Measurements from ENCODE around the gene COX19. TPM values are rescaled to one million over a fixed set of nuclear protein-coding genes. Genes with fewer than 3 reads are reported as not detected.

COX19 gene
- total and polyA plus RNA-seq, 2 donors (not counting 1 experiment from before 2014, with no cell fraction given): 4.3 to 11.7 TPM

DNA sequence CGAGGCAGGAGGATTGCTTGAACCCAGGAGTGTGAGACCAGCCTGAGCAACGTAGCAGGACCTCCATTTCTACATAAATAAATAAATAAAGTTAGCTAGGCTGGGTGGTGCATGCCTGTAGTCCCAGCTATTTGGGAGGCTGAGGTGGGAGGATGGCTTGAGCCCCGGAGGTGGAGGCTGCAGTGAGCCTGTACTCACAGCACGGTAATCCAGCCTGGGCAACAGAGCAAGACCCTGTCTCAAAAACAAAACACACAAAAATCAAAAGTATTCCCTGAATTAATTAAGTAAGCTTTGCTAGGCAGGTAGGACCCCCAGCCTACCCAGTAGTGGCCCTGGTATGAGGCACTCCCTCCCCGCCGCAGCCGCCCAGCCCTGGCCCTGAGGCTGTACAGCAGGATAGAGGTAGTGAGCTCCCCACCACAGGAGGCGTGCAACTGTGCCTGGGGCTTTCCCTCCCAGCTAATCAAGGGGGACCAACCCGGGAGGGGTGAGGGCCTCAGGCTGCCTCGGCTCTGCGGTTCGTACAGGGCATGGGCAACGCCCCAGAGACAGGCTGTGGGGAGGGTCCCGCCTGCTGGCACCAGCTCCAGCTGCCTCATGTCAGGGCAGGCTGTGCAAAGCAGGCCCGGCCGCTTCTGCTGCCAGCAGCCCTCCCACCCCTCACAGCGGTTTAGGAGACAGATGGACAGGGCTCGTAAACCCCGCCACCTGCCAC is 6.6 kb upstream of the COX19 start:
- TF ChIP-seq, protein P1, sequence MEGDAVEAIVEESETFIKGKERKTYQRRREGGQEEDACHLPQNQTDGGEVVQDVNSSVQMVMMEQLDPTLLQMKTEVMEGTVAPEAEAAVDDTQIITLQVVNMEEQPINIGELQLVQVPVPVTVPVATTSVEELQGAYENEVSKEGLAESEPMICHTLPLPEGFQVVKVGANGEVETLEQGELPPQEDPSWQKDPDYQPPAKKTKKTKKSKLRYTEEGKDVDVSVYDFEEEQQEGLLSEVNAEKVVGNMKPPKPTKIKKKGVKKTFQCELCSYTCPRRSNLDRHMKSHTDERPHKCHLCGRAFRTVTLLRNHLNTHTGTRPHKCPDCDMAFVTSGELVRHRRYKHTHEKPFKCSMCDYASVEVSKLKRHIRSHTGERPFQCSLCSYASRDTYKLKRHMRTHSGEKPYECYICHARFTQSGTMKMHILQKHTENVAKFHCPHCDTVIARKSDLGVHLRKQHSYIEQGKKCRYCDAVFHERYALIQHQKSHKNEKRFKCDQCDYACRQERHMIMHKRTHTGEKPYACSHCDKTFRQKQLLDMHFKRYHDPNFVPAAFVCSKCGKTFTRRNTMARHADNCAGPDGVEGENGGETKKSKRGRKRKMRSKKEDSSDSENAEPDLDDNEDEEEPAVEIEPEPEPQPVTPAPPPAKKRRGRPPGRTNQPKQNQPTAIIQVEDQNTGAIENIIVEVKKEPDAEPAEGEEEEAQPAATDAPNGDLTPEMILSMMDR (conservative IDR thresholded peaks at IDR 0.05 in 1 of 2, IDR thresholded peaks at IDR 0.05 in 1 of 2; ENCODE audit: low read depth in 1 of 2, low read length in 2 of 2): no peak
- no peak for TF ChIP-seq EZH2 (IDR thresholded peaks at IDR 0.05; ENCODE audit: low read length, missing control alignments)
- H3K27me3 ChIP-seq (ENCODE audit: control insufficient read depth, insufficient read depth, low read length): no peaks in the 10 kb centered on the region
- peaks cover 3% of the 10 kb centered on the region for H3K4me1 ChIP-seq (ENCODE audit: control insufficient read depth, extremely low read depth, insufficient read depth, low read length)
- H3K4me3 ChIP-seq (replicated peaks in 1 of 4; ENCODE audit: control extremely low read depth in 1 of 4, insufficient read depth in 1 of 4, low read depth in 3 of 4, low read length in 4 of 4): no peak overlapping the region
- H4K20me1 ChIP-seq (ENCODE audit: control insufficient read depth, extremely low read depth, insufficient read depth, low read length): no peaks in the 10 kb centered on the region
- H3K27ac ChIP-seq (ENCODE audit: insufficient read depth, low read length): no peak overlapping the region
- no peaks in the 10 kb centered on the region for H3K36me3 ChIP-seq (ENCODE audit: control insufficient read depth, insufficient read depth, low read length)
- DNase-seq (ENCODE audit: low read depth in 2 of 2): no peak
- no peak overlapping the region for H3K4me2 ChIP-seq (ENCODE audit: extremely low read depth, insufficient read depth, low read length)
- H3K9ac ChIP-seq (ENCODE audit: insufficient read depth, low read length): no peak overlapping the region
- no peaks in the 10 kb centered on the region for H3K9me3 ChIP-seq (ENCODE audit: control insufficient read depth, insufficient read depth, low read depth, low read length)
- no peak overlapping the region for H2AFZ ChIP-seq (ENCODE audit: low read length)
- no peaks in the 10 kb centered on the region for H3K79me2 ChIP-seq (ENCODE audit: control insufficient read depth, insufficient read depth, low read length)

DNA sequence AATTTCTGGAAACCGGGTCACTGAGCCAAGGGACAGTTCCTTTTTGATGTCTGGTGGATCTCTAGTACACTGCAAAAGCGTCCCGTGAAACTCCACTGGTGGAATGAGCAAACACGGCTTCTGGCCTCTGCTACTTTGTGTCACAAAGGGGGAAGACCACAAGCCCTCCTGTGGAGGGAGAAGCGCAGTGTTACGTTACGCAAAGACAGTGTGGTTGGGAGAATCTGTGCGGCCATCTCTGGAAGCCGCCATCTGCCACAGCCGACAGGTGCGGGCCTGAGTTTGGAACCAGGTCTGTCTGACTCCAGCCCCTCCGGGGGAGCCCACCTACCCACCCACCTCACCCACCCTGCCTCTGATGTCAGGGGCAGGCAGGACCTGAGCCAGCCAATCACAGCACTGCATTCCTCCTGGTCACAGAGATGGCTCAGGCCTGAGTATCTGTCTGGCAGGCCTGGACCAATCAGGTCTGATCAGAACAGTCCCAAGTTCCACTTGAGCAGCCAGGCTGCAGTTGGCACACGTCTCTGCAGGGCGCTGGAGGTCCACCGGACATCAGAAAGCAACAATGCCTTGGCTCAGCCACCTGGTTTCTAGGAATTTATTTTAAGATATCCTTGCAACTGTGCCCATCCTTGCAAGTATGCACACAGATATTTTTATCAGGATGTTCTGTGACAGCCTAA is 4.7 kb upstream of the COX19 start:
- Histone ChIP-seq H3K79me2 (ENCODE audit: control insufficient read depth, insufficient read depth, low read length) (peaks cover 2% of the 10 kb centered on the region), H3K9me3 (ENCODE audit: control insufficient read depth, insufficient read depth, low read depth, low read length) (no peaks in the 10 kb centered on the region), H3K27me3 (ENCODE audit: control insufficient read depth, insufficient read depth, low read length) (no peaks in the 10 kb centered on the region), H3K4me3 (replicated peaks in 1 of 4; ENCODE audit: control extremely low read depth in 1 of 4, insufficient read depth in 1 of 4, low read depth in 3 of 4, low read length in 4 of 4) (no peak overlapping the region), H2AFZ (ENCODE audit: low read length) (no peak overlapping the region), H3K36me3 (ENCODE audit: control insufficient read depth, insufficient read depth, low read length) (no peaks in the 10 kb centered on the region), H4K20me1 (ENCODE audit: control insufficient read depth, extremely low read depth, insufficient read depth, low read length) (no peaks in the 10 kb centered on the region), H3K4me1 (ENCODE audit: control insufficient read depth, extremely low read depth, insufficient read depth, low read length) (peaks cover 3% of the 10 kb centered on the region), H3K27ac (ENCODE audit: insufficient read depth, low read length) (no peak overlapping the region), H3K9ac (ENCODE audit: insufficient read depth, low read length) (no peak overlapping the region), H3K4me2 (ENCODE audit: extremely low read depth, insufficient read depth, low read length) (no peak overlapping the region)
- no peak for DNase-seq (ENCODE audit: low read depth in 2 of 2)
- TF ChIP-seq, protein P1 (conservative IDR thresholded peaks at IDR 0.05 in 1 of 2, IDR thresholded peaks at IDR 0.05 in 1 of 2; ENCODE audit: low read depth in 1 of 2, low read length in 2 of 2): no peak

DNA sequence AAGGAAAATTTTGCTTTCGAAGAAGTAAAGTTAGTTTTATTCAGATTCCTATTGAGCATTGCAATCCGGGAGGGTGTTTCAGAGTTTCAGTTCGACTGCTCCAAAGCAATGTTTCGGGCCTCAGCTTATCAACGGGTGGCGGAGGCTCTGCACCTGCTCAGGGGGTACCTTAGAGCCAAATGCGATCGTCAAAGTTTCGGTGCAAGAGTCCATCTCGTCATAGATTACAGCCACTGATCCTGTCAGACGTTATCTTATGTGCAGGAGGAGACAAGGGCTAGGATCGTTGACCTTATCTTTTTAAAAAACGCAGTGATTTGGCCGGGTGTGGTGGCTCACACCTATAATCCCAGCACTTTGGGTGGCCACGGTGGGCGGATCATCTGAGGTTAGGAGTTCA is 3.8 kb upstream of the COX19 start:
- no peak overlapping the region for H3K4me3 ChIP-seq (replicated peaks in 1 of 4; ENCODE audit: control extremely low read depth in 1 of 4, insufficient read depth in 1 of 4, low read depth in 3 of 4, low read length in 4 of 4)
- no peak for DNase-seq (ENCODE audit: low read depth in 2 of 2)
- H3K4me1 ChIP-seq (ENCODE audit: control insufficient read depth, extremely low read depth, insufficient read depth, low read length): peaks cover 3% of the 10 kb centered on the region
- peaks cover 11% of the 10 kb centered on the region for H3K79me2 ChIP-seq (ENCODE audit: control insufficient read depth, insufficient read depth, low read length)
- H3K27ac ChIP-seq (ENCODE audit: insufficient read depth, low read length): no peak overlapping the region
- H3K4me2 ChIP-seq (ENCODE audit: extremely low read depth, insufficient read depth, low read length): no peak overlapping the region
- TF ChIP-seq, protein P1 (conservative IDR thresholded peaks at IDR 0.05 in 1 of 2, IDR thresholded peaks at IDR 0.05 in 1 of 2; ENCODE audit: low read depth in 1 of 2, low read length in 2 of 2): no peak
- no peak for TF ChIP-seq EZH2 (IDR thresholded peaks at IDR 0.05; ENCODE audit: low read length, missing control alignments)
- H3K9ac ChIP-seq (ENCODE audit: insufficient read depth, low read length): no peak overlapping the region
- H3K36me3 ChIP-seq (ENCODE audit: control insufficient read depth, insufficient read depth, low read length): no peaks in the 10 kb centered on the region
- H4K20me1 ChIP-seq (ENCODE audit: control insufficient read depth, extremely low read depth, insufficient read depth, low read length): no peaks in the 10 kb centered on the region
- H3K27me3 ChIP-seq (ENCODE audit: control insufficient read depth, insufficient read depth, low read length): no peaks in the 10 kb centered on the region
- H3K9me3 ChIP-seq (ENCODE audit: control insufficient read depth, insufficient read depth, low read depth, low read length): no peaks in the 10 kb centered on the region
- H2AFZ ChIP-seq (ENCODE audit: low read length): no peak overlapping the region

Measured in fibroblast of lung (primary cell).